ENCODE measurements around the gene GPR55.

GRCh38 chr2:230869914-230870543 is 55.0 kb downstream of the GPR55 start:
- no peak for TF ChIP-seq NFATC4 (CRISPR knock-in tag; IDR thresholded peaks at IDR 0.05)
- no peak for TF ChIP-seq CREM (CRISPR knock-in tag; IDR thresholded peaks at IDR 0.05)
- TF ChIP-seq CTCF (IDR thresholded peaks at IDR 0.05), result no peak
- TF ChIP-seq MAX (CRISPR knock-in tag; IDR thresholded peaks at IDR 0.05), result no peak

Data from WTC11 (cell line).